DND-41 (cell line): Measurements from ENCODE around the gene ATP9A.

Source experiments
- ATAC-seq: fragments of 200-7000 bp; cut with Tn5 transposase; 3 replicates; pipeline ENCODE4 v1.9.1; 2021; ENCODE audit warnings: low read depth; ENCODE audit not compliant: insufficient read depth
- DNase-seq: peaks from one replicate; pipeline ENCODE4 v3.0.0-alpha.2; 2020
- H2AFZ ChIP-seq: 2 replicates; pipeline ENCODE4 v1.6.0; 2012; ENCODE audit warnings: low read depth, low read length
- H3K27ac ChIP-seq: 2 replicates; pipeline ENCODE4 v1.5.1; 2012; ENCODE audit warnings: low read length, inconsistent platforms
- H3K27me3 ChIP-seq: fragments of 200-600 bp; sonication (generic); 2 replicates; pipeline ENCODE4 v1.6.0; 2012; ENCODE audit warnings: low read length, mild to moderate bottlenecking, inconsistent platforms; ENCODE audit not compliant: insufficient read depth, poor library complexity
- H3K36me3 ChIP-seq: 2 replicates; pipeline ENCODE4 v1.5.1; 2012; ENCODE audit warnings: low read length, inconsistent platforms; ENCODE audit not compliant: insufficient read depth
- H3K4me1 ChIP-seq: 2 replicates; pipeline ENCODE4 v1.5.1; 2012; ENCODE audit warnings: mild to moderate bottlenecking, low read length; ENCODE audit not compliant: insufficient read depth
- H3K4me2 ChIP-seq: 2 replicates; pipeline ENCODE4 v1.6.0; 2012; ENCODE audit warnings: mild to moderate bottlenecking, moderate library complexity, low read length, inconsistent platforms; ENCODE audit not compliant: insufficient read depth
- H3K4me3 ChIP-seq, 2 experiments: fragments of 200-600 bp in 1 of 2; shearing (Covaris generic) in 1 of 2; 2 replicates each; pipeline ENCODE4 v1.5.1; 2012 to 2016; ENCODE audit warnings: inconsistent platforms in 2 of 2, low read length in 2 of 2, mild to moderate bottlenecking in 2 of 2, low read depth in 1 of 2, moderate library complexity in 1 of 2
- H3K79me2 ChIP-seq: 2 replicates; pipeline ENCODE4 v1.6.0; 2012; ENCODE audit warnings: low read length, inconsistent platforms; ENCODE audit not compliant: insufficient read depth
- H3K9ac ChIP-seq: 2 replicates; pipeline ENCODE4 v1.6.0; 2012; ENCODE audit warnings: low read depth, mild to moderate bottlenecking, inconsistent platforms, low read length, moderate library complexity
- H3K9me3 ChIP-seq: 2 replicates; pipeline ENCODE4 v1.5.1; 2012; ENCODE audit warnings: low read length, moderate library complexity, mild to moderate bottlenecking, inconsistent platforms; ENCODE audit not compliant: insufficient read depth, severe bottlenecking
- H4K20me1 ChIP-seq: 2 replicates; pipeline ENCODE4 v1.6.0; 2012; ENCODE audit warnings: low read length; ENCODE audit not compliant: insufficient read depth
- CTCF ChIP-seq: IDR thresholded peaks from 2 replicates; pipeline ENCODE4 v1.5.1; 2012; ENCODE audit warnings: borderline replicate concordance, low read length, moderate library complexity, mild to moderate bottlenecking; ENCODE audit not compliant: poor library complexity, severe bottlenecking; ENCODE audit errors: extremely low read depth
- EZH2 ChIP-seq: IDR thresholded peaks from 3 replicates; pipeline ENCODE4 v1.6.1; 2012; ENCODE audit warnings: borderline replicate concordance, low read depth, mild to moderate bottlenecking, moderate library complexity, low read length, inconsistent platforms; ENCODE audit not compliant: severe bottlenecking

ATP9A gene

GRCh38 chr20:51678026-51678697 is 90.0 kb downstream of the ATP9A start:
- Histone ChIP-seq H3K4me3 (no peak overlapping the region), H3K4me2 (no peak overlapping the region), H3K27ac (no peak overlapping the region), H3K9ac (no peak overlapping the region), H3K9me3 (no peaks in the 10 kb centered on the region), H3K4me1 (no peaks in the 10 kb centered on the region), H2AFZ (no peak overlapping the region), H3K27me3 (no peaks in the 10 kb centered on the region), H3K79me2 (no peaks in the 10 kb centered on the region), H3K36me3 (no peaks in the 10 kb centered on the region), H4K20me1 (no peaks in the 10 kb centered on the region; the same call in 1 of the 2 replicates)
- no peak for DNase-seq
- no peak for ATAC-seq
- TF ChIP-seq CTCF (no peak), EZH2 (no peak)

GRCh38 chr20:51668947-51669346 is 99.2 kb downstream of the ATP9A start:
- H4K20me1 ChIP-seq, result no peaks in the 10 kb centered on the region
- TF ChIP-seq CTCF (no peak), EZH2 (no peak)
- H3K9ac ChIP-seq, result no peak overlapping the region
- H3K36me3 ChIP-seq, result no peaks in the 10 kb centered on the region
- no peak overlapping the region for H2AFZ ChIP-seq
- H3K4me2 ChIP-seq, result no peak overlapping the region
- H3K27me3 ChIP-seq, result no peaks in the 10 kb centered on the region
- H3K79me2 ChIP-seq, result no peaks in the 10 kb centered on the region
- DNase-seq, result no peak
- no peaks in the 10 kb centered on the region for H3K4me1 ChIP-seq
- no peak for ATAC-seq
- H3K9me3 ChIP-seq, result no peaks in the 10 kb centered on the region
- H3K27ac ChIP-seq, result no peak overlapping the region
- H3K4me3 ChIP-seq, result no peak overlapping the region

- no peak overlapping the region for H3K4me3 ChIP-seq
- no peaks in the 10 kb centered on the region for H3K4me1 ChIP-seq
- H3K9me3 ChIP-seq, result no peaks in the 10 kb centered on the region
- H3K27me3 ChIP-seq, result no peaks in the 10 kb centered on the region
- H2AFZ ChIP-seq, result no peak overlapping the region
- H3K9ac ChIP-seq, result no peak overlapping the region
- ATAC-seq (no peak), DNase-seq (no peak)
- no peaks in the 10 kb centered on the region for H4K20me1 ChIP-seq
- no peak for TF ChIP-seq EZH2
- no peak for TF ChIP-seq CTCF
- no peaks in the 10 kb centered on the region for H3K36me3 ChIP-seq
- H3K4me2 ChIP-seq, result no peak overlapping the region
- no peaks in the 10 kb centered on the region for H3K79me2 ChIP-seq
- no peak overlapping the region for H3K27ac ChIP-seq
Measured at GRCh38 chr20:51668515-51668914, 99.7 kb downstream of the ATP9A start.
